GM19240 (cell line): ENCODE data around the gene CCDC77.

Source experiments
- DNase-seq: peaks from one replicate; pipeline ENCODE4 v3.0.0; 2011; ENCODE audit warnings: low spot score; ENCODE audit not compliant: insufficient read length

Gene CCDC77

GRCh38 chr12:452667-453210 lies 51.3 kb downstream of the CCDC77 start:
- DNase-seq = no peak

- no peak for DNase-seq
Observed at GRCh38 chr12:454833-455232, 53.4 kb downstream of the CCDC77 start.

DNA sequence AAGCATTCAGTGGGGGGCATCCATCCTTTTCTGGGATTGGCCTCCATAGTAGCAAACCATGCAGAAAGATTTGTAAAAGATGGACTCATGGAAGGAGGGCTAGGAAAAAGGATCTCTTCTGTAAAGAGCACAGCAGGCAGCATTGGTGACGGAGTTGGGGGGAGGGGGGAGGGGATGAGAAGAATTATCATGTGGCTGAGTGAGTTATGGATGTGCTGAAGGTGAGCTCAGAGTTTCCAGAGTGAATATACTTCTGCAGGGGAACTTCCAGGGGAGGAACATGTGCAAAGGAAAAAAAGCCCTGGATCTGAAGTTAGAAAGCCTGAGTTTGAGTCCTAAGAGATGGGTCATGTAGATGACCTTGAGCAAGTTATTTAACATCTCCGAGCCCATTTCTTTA lies 54.4 kb downstream of the CCDC77 start:
- no peak for DNase-seq

GRCh38 chr12:457676-458075 lies 56.2 kb downstream of the CCDC77 start:
- no peak for DNase-seq

DNA sequence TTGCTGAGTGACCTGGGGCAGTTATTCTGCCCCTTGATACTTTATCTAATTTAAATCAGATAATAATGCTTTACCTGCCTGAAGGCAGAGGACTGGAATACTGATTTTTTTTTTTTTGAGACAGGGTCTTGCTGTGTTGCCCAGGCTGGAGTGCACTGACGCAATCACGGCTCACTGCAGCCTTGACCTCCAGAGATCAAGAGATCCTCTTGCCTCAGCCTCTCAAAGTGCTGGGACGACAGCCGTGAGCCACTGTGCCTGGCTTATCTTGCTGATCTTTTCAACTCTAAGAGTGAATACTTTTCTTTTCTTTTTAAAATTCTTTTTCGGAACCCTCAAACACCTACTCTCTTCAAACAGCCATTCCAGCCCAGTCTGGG lies 57.6 kb downstream of the CCDC77 start:
- DNase-seq = no peak

DNA sequence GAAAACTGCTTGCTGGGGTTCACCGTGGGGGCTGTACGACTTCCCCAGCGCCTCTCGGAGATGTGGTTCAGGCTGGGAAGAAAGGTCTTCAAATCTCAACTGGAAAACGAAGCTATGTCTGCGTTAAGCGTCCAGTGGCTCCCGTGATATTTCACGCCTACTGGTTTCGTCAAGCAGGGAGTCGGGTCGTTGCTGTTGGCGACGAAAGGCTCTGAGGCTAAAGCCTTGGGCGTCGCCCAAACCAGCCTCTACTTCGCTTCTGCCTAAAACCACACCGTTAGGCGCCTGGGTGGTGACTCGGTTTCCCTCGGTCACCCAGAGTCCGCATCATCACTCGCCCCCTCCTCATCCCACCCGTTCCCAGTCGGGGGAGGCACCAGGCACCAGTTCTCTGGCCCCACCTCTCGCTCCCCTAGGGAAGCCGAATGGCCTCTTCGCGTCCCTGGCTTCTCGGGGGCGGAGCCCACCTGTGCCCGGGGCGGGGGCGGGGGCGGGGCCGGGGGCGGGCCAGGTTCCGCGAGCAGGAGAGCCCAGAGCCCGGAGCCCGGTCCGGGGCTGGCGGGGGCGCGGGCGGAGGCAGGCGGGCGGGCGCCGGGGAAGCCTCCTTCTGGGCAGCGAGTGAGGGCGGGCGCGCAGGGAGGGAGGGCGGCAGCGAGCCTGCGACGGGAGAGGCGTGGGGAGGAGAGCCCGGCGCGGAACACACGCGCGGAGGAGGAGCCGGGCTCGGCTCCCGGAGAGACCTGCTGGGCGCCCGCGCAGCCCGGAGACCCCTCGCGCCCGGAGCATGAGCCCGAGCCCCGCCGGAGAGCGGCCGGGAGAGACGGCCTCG lies 58.2 kb downstream of the CCDC77 start, which contains the start of gene B4GALNT3:
Gene B4GALNT3 (plus strand): TSS at position 510 of the 829 bp plus-strand sequence. CDS start 438 bp downstream, outside the sequence.
- no peak for DNase-seq

DNA sequence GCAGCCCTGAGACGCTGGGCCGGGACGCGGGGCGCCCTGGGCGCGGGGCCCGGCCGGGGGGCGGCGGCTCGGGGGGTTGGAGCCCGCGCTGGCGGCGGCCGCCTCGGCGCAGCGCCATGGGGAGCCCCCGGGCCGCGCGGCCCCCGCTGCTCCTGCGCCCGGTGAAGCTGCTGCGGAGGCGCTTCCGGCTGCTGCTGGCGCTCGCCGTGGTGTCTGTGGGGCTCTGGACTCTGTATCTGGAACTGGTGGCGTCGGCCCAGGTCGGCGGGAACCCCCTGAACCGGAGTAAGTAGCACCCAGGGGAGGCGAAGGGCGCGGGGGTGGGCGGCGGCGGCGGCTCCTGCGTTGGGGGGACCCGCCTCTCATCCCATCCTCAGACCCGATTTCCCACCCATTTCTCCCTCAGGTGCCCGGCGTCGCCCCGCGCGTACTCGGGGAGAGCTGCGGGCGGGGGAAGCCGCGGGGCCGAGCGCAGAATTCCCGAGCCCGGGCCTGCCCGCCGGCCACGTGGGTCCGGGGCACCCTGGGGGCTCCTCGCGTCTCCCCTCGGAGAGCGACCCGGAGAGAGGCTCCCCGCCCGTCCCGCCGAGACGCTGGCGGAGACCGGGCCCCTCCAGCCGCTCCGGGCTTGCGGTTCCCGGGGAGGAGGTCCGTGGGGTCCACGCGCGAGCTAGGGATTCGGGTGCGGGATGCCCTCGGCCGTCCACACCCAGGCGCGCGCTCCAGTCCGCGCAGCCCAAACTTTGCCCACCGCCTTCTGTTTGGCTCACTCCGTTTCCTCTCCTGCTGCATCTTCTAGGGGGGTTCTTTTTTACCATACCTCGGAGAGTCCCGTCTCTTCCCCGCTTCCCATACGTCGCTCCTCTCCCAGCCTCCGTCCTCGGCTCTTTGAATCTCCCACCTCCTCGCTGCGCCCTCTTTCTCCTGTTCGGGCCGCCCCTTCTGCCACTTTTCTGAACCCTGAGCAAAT lies 59.1 kb downstream of the CCDC77 start:
- no peak for DNase-seq

- no peak for DNase-seq
Observed at GRCh38 chr12:461425-461824, 60.0 kb downstream of the CCDC77 start.

DNA sequence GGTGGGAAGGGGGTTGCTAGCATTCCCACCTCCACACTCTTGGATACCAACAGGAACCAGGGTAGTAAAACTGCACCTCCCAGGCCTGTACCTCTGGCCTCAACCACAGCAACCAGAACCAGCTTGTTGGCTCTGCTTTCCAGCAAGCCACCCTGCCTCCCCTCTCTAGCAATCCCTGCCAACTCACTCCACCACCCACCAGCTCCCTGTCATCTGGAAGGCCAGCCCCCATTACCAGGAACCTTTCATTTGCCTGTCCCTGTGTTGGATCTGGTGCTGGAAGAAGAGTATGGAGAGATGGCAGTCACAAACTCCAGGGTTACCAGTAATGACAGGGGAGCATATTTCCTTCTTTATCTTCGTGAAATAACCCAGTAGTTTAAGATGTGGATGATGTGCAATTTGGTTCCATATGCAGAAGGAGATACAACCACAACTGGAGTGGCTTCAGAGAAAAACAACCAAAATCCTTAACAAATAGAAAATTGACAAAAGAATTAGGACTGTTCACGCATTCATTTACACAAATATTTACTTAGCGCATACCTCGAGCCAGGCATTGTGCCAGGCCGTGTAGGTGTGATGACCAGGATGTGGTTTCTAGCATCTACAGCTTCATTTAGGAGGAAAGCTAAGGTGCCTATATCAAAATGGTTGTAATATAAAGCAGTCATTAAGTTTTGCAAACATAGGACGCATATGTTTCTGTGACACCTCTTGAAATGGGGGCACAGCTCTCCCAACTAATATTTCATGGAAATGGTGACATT lies 61.7 kb downstream of the CCDC77 start:
- DNase-seq = no peak

- DNase-seq = no peak
Observed at GRCh38 chr12:464484-465267, 63.2 kb downstream of the CCDC77 start.

- no peak for DNase-seq
Observed at GRCh38 chr12:466039-466438, 64.6 kb downstream of the CCDC77 start.

DNA sequence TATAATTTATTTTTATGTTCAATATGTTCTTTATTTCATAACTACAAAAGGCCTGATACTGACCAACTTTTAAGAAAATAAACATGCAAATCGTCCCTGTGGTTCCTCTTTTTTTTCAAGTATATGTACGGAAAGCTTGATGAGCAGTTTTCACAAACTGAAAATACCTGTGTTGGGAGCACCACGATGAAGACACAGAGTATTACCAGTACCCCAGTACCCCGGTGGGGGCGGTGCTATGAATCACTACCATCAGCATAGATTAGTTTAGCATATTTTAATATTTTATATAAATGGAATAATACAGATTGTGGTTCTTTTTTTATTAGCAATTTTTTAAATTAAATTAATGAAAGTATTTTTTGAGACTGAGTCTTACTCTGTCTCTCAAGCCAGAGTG lies 65.3 kb downstream of the CCDC77 start:
- no peak for DNase-seq

DNA sequence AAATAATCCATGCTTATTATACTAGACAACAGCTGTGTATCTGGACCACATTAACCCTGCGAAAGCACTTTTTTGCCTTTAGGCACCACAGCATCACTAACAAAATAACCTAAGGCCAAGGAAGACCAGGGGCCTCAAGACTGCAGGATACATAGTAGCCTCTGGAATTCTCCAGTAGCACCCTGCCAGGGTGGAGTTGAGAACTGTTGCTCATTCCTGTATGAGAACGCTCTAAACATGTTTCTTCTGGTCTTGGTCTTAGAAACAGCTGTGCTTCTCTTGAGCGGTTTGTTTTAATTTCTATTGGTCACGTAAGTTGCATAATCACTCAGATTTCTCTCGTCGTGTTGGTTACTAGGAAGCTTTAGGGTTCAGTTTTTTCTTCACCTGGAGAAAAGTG lies 66.1 kb downstream of the CCDC77 start:
- DNase-seq = no peak

DNA sequence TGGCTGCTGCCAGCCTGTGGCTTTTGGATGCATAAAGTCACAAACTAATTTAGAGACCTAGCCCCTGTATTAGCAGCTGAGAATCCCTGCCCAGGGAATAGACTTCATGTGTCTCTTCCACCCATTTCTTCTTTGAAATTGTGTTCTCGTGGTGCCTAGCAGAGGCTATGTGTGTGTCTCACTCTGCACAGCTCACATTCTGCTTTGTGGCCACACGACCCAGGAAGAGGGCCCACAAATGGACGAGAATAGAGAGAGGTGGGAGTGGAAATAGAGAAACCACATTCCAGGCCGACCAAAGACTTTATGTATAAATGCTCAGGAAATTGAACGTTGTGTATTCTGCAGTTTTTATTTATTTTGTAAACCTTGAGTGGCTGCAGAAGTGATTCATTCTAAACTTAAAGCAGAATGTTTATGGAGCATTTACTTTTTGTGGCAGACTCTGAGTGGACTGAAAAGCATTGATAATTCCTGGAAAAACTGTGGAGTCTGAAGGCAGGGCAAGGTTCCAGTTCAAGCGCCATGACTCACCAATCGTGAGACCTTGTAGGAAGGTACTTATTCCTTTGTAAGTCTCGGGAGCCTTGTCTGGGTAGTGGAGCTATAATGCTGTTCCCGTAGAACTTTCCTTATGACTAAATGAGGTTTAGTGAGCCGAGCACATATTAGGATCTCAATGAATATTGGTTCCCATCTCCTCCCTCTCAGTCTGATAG lies 67.4 kb downstream of the CCDC77 start:
- DNase-seq = no peak

DNA sequence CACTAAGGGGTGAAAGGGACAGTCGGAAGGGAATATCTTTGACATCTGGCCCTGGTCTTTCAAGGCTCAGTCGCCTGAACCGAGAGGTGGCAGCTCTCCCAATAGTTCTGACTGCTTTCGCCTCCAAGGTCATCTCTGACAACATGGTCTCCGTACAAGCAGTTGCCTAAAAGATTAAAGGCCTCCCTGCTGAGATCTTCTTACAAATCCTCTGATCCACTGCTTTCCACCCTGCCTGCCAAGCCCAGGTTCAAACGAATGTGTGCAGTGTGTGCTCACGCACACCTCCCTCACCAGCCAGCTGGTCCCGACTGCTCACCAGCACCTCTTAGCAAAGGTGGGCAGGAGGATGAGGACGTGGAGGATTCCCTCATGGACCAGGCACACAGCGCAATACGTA lies 68.7 kb downstream of the CCDC77 start:
- DNase-seq = no peak

DNA sequence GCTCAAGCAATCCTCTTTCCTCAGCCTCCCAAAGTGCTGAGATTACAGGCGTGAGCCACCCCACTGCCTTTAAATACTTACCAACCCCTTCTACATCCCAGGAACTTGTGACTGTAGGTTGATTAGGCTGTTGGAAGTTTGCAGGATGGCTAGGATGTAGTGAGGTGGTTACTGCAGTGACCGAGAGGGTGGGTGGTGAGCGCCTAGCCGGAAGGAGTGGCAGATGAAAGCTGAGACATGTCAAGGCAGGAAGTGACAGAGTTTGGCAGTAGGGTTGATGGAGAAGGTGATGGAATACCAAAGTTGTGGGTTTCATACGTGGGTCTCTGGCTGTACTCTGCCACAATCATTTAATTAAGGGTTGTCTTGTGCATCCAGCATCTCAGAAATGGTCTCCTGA lies 71.8 kb downstream of the CCDC77 start:
- DNase-seq = no peak

- DNase-seq = no peak
Observed at GRCh38 chr12:473863-474577, 72.6 kb downstream of the CCDC77 start.

GRCh38 chr12:475286-475685 lies 73.8 kb downstream of the CCDC77 start:
- DNase-seq = no peak

- DNase-seq = no peak
Observed at GRCh38 chr12:479161-479560, 77.7 kb downstream of the CCDC77 start.
